SHP77 (cell line): Measurements from ENCODE around the gene ORAI1.
"Not testable (repeated sequence)": the region's sequence is repeated elsewhere in the genome, so short reads cannot be mapped to it uniquely, and the experiment has no call there.

ENCODE experiments used
- DNase-seq, 2 experiments: peaks; one replicate each; lab custom pipeline; 2025; lab: John Stamatoyannopoulos, UW

The ORAI1 gene

DNA sequence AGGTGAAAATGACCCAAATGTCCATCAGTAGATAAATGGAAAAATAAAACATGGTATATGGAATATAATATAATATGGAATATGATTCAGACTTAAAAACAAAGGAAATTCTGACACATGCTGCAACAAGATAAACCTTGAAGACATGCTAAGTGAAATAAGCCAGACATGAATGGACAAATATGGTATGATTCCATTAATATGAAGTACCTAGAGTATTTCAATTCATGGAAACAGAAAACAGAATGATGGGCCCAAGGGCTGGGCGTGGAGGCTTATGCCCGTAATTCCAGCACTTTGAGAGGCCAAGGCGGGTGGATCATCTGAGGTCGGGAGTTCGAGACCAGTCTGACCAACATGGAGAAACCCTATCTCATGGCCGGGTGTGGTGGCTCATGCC is 22.7 kb upstream of the ORAI1 start:
- DNase-seq = no peak

DNA sequence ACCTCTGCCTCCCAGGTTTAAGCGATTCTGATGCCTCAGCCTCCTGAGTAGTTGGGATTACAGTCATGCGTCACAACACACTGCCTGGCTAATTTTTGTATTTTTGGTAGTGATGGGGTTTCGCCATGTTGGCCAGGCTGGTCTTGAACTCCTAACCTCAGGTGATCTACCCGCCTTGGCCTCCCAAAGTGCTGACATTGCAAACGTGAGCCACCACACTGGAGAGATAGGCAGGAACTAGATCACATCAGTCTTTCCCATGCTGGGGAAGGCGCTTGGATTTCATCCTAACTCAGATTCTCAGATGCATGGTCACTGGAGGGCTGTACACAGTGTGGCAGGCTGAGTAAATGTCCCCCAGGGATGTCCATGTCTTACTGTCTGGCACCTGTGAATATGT is 18.0 kb upstream of the ORAI1 start:
- DNase-seq = no peak

DNA sequence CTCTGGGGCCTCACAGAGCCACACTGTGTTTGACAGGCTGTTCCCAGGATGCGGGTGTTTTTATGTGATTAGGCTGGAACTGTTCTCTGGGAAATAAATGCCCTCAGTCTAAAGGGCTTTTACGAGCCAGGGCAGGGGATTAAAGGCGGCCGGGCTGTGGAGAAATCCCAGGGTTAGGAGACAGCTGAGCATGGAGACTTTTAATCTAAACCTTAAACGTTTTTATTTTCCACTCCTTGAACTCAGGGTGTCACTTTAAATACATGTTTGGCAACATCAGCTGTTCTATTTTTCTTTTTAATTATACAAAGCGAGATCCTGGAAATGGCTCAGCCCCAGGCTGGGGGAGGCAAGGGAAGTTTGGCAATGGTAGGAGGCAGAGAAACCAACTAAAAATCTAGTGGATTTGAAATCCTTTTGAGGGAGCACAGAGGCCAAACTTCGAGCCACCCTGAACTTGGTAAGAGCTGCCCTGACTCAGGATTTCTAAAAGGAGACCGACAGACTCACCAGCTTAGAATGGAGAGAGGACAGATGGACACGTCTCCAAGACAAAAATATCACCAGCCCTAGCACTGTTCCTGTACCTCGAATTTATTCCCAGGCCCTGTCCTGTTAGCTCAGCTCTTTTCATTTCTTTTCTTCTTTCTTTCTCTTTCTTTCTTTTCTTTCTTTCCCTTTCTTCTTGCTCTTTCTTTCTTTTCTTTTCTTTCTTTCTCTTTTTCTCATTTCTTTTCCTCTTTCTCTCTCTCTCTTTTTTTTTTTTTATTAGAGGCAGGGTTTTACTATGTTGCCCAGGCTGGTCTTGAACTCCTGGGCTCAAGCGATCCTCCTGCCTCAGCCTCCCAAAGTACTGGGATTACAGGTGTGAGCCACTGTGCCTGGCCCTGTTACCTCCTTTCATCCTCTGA is 15.8 kb upstream of the ORAI1 start:
- DNase-seq = no peak

DNA sequence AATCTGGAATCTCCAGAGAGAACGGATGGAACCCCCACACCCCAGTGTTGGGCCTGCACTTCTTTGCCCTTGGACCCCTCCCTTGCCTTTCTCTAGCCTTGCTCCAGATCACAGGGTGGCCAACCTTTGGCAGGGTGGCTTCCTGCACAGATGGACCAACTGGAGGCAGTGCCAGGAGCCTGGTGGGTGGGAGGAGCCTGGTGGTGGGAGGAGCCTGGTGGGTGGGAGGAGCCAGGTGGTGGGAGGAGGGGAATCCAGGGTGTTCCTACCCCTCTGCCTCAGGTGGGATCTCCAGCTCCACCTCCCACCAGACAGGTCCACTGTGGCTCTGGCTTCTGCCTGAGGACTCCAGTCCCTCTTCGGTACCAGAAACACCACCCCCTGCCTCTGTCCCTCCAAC is 15.0 kb upstream of the ORAI1 start:
- DNase-seq = no peak

DNA sequence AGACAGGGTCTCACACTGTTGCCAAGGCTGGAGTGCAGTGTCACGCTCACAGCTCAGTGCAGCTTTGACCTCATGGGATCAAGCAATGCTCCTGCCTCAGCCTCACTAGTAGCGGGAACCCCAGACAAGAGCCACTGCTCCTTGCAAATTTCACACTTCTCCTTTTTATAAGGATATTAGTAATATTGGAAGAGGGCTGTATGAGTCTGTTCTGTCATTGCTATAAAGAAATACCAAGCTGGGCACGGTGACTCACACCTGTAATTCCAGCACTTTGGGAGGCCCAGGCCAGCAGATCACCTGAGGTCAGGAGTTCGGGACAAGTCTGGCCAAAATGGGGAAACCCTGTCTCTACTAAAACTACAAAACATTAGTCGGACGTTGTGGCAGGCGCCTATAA is 12.9 kb upstream of the ORAI1 start:
- DNase-seq = no peak

DNA sequence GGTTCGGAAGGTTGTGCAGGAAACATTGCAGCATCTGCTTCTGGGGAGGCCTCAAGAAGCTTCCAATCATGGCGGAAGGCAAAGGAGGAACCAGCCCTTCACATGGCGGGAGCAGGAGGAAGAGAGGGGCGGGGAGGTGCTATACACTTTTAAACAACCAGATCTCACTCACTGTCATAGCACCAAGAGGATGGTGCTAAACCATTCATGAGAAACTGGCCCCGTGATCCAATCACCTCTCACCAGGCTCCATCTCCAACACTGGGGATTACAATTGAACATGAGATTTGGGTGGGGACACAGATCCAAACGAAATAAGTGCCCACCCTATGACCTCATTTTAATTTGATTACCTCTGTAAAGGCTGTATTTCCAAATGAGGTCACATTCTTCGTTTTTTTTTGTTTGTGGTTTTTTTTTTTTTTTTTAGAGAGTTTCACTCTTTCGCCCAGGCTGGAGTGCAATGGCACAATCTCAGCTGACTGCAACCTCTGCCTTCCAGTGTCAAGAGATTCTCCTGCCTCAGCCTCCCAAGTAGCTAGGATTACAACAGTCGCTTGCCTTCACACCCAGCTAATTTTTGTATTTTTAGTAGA is 11.4 kb upstream of the ORAI1 start:
- DNase-seq = no peak

DNA sequence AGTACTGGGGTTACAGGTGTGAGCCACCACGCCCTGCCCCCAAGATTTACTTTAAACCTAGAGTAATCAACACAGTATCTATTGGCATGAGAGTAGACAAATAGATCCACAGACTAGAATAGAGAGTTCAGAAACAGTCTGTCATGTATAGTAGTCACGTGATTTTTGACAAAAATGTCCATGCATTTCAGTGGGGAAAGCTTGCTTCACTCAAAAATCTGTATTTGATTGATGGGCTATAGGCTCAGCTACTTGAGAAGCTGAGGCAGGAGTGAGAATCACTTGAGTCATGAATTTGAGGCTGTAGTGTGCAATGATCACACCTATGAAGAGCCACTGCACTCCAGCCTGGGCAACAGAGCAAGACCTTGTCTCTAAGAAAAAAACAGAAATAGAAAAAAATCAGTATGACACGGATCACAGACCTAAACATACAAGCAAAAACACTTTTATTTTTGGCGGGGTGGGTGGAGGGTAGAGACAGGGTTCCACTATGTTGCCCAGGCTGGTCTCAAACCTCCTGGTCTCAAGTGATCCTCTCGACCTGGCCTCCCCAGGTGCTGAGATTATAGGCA is 7.6 kb upstream of the ORAI1 start:
- DNase-seq = no peak

DNA sequence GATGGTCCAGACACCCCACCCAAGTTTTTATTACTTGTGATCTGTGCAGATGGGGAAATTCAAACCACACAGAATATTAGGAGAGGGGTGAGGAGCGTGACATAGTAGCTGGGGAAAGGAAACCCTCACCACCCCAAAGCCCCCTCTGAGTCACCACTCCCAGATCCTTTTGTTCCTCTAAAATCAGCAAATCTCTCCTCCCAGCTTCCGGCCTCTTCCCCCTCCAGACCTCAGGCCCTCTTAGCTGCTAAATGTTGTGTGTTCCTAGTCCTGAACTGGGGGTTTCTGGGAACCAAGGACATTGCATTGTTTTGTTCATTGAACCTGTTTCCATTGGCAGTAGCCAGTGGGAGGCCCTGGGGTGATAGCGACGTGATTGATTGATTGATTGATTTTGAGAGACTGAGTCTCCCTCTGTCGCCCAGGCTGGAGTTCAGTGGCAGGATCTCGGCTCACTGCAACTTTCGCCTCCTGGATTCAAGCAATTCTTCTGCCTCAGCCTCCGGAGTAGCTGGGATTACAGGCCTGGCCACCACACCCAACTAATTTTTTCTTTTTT is 5.9 kb upstream of the ORAI1 start:
- DNase-seq = no peak

DNA sequence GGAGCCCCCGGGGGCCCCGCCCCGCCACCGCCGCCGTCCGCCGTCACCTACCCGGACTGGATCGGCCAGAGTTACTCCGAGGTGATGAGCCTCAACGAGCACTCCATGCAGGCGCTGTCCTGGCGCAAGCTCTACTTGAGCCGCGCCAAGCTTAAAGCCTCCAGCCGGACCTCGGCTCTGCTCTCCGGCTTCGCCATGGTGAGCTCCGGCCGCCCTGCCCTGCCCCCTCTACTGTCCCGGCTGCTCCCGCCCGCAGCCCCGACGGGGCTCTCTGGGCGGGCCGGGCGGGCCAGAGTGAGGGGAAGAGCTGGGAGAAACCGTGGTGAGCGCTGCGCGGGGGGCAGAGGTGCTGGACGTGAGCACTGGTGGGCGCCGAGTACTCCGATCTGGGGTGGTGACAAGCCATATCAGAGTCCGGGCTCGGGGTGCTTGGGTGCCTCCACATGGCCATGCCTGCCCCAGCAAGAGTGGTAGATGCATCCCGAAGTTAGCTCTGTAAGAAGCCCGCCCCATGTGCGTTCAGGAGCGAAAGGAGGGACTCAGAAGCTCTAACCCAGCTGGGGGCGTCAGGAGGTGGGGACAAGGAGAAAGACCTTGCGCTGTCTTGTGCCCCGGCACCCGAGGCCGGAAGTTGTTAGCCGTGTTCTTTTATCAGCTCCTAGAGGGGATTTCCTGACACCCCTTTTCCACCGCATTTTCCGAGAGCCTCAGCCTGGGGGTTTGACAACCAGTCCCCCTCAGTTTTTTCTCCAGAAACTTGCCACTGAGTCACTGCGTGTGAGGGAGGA is 717 bp downstream of the ORAI1 start:
- DNase-seq = peak; percentile 40 to 67

DNA sequence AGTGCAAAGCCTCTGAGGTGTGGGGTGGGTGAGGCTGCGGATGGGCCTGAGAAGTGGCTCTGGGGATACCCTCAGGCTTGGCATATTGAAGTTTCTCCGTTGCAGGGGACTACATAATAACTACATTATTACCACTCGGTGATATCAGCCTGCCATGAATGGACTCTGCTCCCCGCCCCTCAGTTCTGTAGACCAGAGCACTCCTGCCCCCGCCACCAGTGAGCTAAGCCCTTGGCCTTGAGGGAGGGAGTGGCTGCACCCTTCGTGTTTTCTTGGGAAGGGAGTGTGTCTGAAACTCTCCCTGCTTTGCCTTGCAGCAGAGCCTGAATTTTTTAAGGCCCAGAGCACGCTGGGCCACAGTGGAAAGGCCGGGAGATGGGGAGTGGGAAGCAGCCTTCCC is 1.7 kb downstream of the ORAI1 start:
- DNase-seq = no peak

DNA sequence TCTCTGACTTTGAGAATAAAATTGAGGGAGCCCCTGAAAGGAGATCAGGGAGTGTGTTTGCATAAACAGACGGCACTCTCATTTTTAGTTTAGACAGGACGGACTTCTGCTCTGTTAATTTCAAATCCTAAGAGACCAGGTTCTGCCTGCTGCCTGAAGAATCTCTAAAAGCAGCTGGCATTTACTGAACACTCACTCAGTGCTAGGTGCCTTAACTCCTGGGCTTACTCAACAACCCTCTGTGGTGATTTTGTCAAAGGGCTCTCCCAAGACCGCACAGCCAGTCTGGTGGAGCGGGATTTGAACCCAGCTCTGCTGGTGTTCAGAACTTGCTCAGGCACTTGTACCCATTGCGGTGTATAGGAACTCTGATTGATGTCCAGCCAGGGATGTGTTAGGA is 2.2 kb downstream of the ORAI1 start:
- no peak for DNase-seq

DNA sequence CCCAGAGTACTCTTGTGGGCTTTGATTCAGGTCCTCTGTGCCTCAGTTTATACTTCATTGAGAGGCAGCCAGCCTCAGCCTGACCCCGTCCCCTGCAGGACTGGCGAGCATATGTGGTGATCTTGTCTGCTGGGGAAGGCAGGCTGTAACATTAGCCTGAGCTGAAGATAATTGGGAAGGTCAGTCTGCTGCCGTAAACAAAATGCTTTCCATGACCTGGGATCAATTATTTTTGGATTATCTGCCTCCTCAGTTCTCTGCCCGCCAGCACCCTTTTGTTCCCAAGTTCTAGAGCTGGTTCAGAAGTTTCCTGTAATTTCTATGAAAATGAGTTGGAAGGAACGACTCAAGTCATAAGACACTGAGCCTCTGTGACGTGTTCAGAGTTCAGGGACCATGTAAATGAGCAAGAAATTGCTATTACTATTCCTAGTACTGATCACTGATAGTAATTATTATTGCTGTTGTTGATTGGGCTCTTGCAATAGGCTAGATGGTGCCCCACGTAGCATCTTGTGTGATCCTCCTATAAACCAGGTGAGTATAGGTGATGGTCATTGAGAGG is 4.5 kb downstream of the ORAI1 start:
- DNase-seq = no peak

DNA sequence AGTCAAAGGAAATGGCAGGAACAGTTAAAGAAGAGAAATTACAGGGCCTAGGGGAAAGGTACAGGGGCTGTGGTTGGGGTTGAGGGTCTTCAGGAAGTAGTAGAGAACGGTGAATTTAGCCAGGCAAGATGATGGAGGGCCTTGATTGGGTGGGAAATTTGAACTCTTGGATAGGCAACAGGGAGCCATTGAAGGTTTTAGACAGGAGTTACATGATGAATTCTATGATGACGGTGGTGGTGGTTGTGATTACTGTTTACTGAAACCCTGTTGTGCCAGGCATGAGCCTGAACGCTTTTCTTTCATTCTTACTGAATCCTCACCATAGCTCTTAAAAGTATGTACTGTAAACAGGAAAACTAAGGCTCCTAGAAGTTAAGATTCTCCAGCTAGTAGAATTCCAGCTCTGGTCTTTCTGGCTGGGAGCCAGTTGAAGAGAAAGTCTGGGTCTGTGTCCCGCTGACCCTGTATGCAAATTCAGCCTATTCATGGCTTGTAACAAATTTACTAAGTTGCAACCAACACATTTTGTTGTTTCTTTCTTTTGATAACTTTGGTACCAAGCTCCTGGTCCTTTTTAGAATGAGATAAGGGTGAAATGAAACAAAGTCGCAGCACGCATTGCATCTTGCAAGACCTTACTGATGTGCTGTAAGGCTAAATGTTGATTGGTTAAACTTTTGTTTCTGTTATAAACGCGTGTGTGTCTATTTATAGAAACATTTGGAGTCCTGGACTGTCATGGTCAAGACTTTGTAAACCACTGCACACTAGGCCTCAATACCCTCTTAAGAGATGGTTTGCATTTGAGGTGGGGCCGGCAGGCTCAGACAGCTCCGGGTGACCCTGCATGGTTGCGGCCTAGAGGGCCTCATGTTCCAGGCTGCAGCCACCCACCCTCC is 6.0 kb downstream of the ORAI1 start:
- DNase-seq = no peak

DNA sequence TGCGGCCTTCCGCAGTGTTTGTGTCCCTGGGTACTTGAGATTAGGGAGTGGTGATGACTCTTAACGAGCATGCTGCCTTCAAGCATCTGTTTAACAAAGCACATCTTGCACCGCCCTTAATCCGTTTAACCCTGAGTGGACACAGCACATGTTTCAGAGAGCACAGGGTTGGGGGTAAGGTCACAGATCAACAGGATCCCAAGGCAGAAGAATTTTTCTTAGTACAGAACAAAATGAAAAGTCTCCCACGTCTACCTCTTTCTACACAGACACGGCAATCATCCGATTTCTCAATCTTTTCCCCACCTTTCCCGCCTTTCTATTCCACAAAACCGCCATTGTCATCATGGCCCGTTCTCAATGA is 7.5 kb downstream of the ORAI1 start:
- not testable (repeated sequence) for DNase-seq

DNA sequence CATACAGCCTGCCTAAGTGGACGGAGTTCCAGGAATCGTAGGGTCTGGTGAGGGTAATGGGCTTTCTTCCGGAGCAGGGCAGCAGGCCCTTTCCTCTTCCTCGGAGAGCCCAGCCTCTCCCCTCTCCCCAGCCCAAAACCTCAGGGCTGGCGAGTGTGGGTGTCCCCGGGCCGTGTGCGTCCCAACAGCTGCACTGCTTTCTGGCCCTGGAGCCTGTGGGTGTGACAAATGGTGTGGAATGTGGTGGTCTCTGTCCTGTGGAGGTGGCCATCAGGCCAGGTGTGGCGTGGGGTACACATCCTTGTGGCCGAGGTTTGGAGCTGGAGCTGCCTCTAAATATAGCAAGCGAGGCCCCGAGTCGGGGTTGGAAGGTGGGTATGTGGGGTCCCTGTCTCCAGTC is 8.5 kb downstream of the ORAI1 start:
- no peak for DNase-seq

DNA sequence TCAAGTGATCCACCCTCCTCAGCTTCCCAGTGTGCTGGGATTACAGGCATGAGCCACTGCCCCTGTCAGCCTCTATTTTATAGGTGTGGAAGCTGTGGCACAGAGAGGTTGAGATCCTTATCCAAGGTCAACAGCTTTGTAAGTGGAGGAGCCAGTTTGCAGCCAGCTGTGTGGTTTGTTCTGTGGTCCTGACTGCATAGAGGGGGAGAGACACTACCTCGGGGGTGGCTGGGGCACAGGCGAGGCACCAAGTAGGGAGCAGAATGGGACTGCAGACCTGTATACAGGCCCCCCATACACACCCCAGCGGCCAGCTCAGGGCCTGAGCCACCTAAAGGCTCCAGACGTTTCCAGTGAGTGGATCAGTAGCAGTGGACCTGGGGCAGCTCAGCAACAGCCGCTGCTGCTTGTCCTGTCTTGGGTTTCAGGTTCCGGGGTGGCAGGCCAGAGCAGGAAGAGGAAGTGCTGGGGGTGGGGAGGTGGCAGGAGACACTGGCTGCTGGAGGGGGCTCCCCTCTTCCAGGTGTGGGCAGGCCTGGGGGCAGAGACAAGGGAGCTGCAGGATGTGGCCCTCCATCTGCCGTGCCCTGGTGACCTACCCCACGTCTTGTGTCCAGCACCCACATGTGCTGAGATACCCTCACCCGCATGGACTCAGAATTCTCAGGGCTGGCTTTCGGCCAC is 11.0 kb downstream of the ORAI1 start:
- DNase-seq = no peak

DNA sequence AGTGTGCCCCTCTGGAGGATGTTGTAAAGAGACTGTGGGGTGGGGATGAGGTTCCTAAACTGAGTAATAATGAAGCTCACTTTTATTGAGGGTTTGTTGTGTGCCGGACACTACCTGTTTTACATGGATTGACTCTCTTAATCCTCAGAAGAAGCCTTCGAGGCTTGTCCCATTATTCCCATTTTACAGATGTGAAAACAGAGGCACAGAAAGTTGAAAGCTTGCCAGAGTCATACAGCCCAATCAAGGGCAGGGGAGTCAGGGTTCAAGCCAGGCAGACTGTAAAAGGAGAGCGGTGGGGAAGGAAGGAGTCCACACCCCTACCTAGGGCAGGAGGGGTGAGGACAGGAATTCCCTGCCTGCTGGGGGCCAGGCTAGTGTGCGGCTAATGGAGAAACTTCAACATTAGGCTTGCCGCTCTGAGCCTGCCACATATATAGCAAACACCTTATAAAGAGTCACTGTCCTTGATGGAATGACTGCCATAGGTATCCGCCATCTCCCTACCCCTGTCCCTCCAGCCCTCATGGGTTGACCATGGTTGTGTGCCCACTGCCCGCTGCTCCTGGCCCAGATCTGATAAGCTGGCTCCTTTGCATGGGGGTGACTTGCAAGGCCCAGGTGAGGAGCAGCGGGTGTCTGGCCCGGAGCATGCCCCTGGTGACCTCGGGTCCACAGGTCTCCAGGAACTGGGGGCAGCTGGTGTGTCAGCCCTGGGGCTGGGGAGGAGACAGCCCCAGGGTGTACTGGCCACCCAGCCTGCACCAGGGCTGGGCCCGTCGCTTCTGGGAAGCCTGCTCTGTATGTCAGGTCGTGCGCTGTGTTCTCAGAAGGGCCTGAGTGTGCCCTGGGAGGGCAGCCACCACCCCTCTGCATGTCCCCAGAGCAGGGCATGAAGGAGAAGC is 12.2 kb downstream of the ORAI1 start:
- DNase-seq = no peak

DNA sequence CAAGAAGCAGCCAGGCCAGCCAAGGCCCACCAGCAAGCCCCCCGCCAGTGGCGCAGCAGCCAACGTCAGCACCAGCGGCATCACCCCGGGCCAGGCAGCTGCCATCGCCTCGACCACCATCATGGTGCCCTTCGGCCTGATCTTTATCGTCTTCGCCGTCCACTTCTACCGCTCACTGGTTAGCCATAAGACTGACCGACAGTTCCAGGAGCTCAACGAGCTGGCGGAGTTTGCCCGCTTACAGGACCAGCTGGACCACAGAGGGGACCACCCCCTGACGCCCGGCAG is 15.0 kb downstream of the ORAI1 start:
- no peak for DNase-seq

DNA sequence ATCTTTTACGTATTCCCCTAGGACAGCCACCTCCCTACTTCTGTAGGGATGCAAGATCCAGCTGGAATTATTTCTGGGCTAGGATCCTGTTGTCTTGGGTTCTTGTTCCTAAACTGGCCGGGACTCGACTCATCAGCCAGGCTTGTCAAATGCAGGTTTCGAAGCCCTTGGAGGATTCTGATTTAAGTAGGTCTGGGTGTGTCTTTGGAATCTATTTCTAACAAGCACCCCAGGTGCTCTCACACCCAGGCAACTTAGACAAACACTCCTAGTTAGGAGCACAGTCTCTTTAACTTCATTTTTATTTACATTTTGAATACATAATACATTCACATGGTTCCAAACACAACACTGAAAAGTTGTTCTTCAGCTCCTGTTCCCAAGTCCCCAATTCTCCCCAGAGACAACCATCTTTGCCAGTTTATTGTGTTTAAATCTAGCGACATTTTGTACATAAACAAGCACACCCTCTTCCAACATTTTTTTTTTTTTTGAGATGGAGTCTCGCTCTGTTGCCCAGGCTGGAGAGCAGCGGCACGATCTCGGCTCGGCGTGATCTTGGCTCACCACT is 22.2 kb downstream of the ORAI1 start:
- DNase-seq = no peak
